NCI-H460 (cell line): Measurements from ENCODE around the gene GAS2. TPM values are rescaled to one million over a fixed set of nuclear protein-coding genes. Genes with fewer than 3 reads are reported as not detected.

ENCODE experiments used
- DNase-seq: peaks from one replicate; pipeline ENCODE4 v3.0.0-alpha.2; 2016; ENCODE audit warnings: low read depth; ENCODE audit errors: extremely low read depth
- total RNA-seq: library from RNA; depleted of rRNA; stranded (reverse); fragments of >200 nt; shearing (Covaris generic); gene quantifications from 2 replicates; pipeline ENCODE4 v1.2.3, GENCODE V29; 2014

Gene GAS2
- total RNA-seq, 1 experiment from 2014 or later = 0.77 TPM

- DNase-seq = no peak
Measured at GRCh38 chr11:22720457-22720856, 54.0 kb downstream of the GAS2 start.

GRCh38 chr11:22723274-22723673 is 56.9 kb downstream of the GAS2 start:
- DNase-seq = no peak

GRCh38 chr11:22725079-22725478 is 58.7 kb downstream of the GAS2 start:
- no peak for DNase-seq

GRCh38 chr11:22728600-22729389 is 62.4 kb downstream of the GAS2 start:
- no peak for DNase-seq

GRCh38 chr11:22730319-22730718 is 63.9 kb downstream of the GAS2 start:
- no peak for DNase-seq

GRCh38 chr11:22732588-22732987 is 66.2 kb downstream of the GAS2 start:
- DNase-seq = no peak

GRCh38 chr11:22733475-22734248 is 67.3 kb downstream of the GAS2 start:
- DNase-seq = no peak

GRCh38 chr11:22734628-22735345 is 68.4 kb downstream of the GAS2 start:
- no peak for DNase-seq

GRCh38 chr11:22742157-22742613 is 75.8 kb downstream of the GAS2 start:
- DNase-seq = no peak

- no peak for DNase-seq
Measured at GRCh38 chr11:22749536-22749935, 83.1 kb downstream of the GAS2 start.

GRCh38 chr11:22752908-22753310 is 86.5 kb downstream of the GAS2 start:
- no peak for DNase-seq

GRCh38 chr11:22753416-22753815 is 87.0 kb downstream of the GAS2 start:
- no peak for DNase-seq

GRCh38 chr11:22761066-22761465 is 94.7 kb downstream of the GAS2 start:
- DNase-seq = no peak

- DNase-seq = no peak
Measured at GRCh38 chr11:22763166-22763565, 96.8 kb downstream of the GAS2 start.

GRCh38 chr11:22764735-22765134 is 98.3 kb downstream of the GAS2 start:
- DNase-seq = no peak

- no peak for DNase-seq
Measured at GRCh38 chr11:22768281-22768680, 101.9 kb downstream of the GAS2 start.

- DNase-seq = no peak
Measured at GRCh38 chr11:22769081-22769480, 102.7 kb downstream of the GAS2 start.

GRCh38 chr11:22774716-22775115 is 108.3 kb downstream of the GAS2 start:
- DNase-seq = no peak

GRCh38 chr11:22775248-22775647 is 108.8 kb downstream of the GAS2 start:
- no peak for DNase-seq

- DNase-seq = no peak
Measured at GRCh38 chr11:22778642-22779041, 112.2 kb downstream of the GAS2 start.

GRCh38 chr11:22779850-22780249 is 113.4 kb downstream of the GAS2 start:
- no peak for DNase-seq
